ENCODE measurements around the gene LRIF1.
"Not testable (repeated sequence)": the region's sequence is repeated elsewhere in the genome, so short reads cannot be mapped to it uniquely, and the experiment has no call there.

Gene LRIF1, protein sequence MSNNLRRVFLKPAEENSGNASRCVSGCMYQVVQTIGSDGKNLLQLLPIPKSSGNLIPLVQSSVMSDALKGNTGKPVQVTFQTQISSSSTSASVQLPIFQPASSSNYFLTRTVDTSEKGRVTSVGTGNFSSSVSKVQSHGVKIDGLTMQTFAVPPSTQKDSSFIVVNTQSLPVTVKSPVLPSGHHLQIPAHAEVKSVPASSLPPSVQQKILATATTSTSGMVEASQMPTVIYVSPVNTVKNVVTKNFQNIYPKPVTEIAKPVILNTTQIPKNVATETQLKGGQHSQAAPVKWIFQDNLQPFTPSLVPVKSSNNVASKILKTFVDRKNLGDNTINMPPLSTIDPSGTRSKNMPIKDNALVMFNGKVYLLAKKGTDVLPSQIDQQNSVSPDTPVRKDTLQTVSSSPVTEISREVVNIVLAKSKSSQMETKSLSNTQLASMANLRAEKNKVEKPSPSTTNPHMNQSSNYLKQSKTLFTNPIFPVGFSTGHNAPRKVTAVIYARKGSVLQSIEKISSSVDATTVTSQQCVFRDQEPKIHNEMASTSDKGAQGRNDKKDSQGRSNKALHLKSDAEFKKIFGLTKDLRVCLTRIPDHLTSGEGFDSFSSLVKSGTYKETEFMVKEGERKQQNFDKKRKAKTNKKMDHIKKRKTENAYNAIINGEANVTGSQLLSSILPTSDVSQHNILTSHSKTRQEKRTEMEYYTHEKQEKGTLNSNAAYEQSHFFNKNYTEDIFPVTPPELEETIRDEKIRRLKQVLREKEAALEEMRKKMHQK

DNA sequence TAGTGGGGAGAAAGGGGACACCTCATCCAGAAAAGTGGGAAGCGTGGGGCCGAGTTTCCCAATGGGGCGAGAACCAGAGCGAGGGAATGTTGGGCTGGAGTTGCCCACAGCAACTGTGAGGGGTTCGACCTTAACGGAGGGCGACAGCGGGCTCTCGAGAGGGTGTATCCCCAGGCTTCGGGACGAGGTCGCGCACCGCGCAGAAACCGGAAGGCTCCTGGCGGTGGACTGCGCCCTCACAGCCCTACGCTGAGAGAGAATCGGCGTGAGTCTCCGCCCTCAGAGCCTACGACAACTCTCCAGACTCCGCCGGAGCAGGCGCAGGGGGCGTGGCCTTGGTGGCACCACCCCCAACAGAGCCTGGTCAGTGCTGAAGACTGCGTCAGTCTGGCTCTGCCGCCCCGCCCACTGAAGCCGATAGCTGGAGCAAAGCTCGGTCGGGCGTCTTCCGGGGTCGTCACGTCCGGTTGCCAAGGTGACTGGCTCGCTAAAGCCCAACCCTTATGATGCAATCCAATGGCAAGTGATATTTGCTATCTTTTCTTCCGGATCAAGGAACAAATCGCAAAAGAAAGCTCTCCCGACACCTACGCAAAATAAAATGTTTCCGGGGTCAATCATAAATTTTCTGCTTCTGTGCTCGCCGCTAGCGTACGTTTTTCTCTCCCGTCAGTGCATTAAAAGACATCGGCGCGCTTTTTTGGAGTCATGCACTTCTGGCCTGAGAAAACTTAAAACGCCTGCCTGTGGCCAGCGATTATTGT, at the start of gene LRIF1:
LRIF1 (minus strand) TSS at position 232 of the 764 bp plus-strand sequence. CDS start 234 bp downstream, outside the sequence.
- peak; percentile 100 for DNase-seq

DNA sequence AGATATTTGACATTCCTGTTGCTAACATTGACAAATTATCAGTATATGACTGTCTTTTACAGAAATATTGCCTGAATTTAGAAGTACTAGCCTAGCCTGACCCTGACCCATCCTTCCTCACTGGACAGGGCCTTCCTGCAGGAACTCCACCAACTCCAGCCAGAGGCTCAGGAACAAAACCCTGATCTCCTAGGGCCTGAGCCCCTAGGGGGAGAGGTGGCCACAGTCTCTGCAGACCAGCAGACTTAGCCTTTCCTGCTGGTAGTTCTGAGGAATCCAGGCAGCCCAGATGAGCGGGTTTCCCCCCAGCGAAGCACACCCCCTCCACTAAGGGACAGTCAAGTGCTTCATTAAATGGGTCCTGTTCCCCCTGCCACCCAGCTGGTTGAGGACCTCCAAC, 44.3 kb upstream of the LRIF1 start:
- DNase-seq, result no peak

DNA sequence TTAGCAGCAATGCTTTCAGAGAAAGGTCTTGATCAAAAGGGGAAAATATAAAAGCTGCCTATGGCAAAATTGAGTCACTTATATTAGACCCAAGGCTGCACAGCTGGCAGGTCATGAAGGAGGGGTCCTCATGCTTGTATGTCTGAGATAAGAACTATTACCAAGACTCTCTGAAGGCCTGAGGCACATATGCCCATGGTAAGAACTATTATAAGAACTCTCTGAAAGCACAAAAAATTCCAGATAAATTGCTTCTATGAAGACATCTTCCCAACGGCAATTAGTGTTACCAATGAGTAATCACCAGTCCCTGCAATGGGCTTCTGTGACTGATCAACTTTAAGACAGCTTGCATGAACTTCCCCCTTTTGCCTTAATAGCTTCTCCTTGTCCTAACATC, 42.8 kb upstream of the LRIF1 start:
- DNase-seq, result no peak

DNA sequence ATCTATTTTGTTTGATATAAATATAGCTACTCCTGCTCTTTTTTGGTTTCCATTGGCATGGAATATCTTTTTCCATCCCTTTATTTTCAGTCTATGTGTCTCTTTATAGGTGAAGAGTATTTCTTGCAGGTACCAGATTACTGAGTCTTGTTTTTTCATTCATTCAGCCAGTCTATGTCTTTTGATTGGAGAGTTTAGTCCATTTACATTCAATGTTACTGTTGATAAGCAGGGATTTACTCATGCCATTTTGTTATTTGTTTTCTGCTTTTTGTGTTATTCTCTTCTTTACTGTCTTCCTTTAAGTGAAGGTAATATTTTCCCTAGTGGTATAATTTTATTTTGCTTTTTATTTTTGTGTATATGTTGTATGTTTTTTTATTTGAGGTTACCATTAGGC, 35.9 kb upstream of the LRIF1 start:
- DNase-seq, result not testable (repeated sequence)

DNA sequence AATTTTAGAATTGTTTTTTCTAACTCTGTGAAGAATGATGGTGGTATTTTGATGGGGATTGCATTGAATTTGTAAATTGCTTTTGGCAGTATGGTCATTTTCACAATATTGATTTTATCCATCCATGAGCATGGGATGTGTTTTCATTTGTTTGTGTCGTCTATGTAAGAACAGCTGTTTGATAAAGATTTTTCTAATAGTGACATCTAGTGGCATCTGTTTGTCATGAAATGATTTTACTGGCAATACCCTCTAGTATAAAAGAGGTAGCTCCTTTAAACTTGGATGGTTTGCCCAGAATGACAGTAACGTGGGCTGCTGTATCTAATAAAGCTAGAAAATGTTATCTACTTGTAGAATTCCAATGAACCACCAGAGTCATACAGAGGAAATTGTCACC, 28.6 kb upstream of the LRIF1 start:
- peak; percentile 44 for DNase-seq

DNA sequence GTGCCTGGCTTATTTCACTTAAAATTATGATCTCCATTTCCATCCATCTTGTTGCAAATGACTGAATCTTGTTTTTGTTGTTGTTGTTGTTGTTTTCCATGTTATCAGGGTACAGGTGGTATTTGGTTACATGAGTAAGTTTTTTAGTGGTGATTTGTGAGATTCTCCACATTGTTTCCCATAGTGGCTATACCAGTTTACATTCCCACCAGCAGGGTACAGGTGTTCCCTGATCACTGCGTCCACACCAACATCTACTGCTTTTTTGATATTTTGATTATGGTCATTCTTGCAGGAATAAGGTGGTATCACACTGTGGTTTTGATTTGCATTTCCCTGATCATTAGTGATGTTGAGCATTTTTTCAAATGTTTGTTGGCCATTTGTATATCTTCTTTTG, 27.6 kb upstream of the LRIF1 start:
- DNase-seq, result not testable (repeated sequence)

DNA sequence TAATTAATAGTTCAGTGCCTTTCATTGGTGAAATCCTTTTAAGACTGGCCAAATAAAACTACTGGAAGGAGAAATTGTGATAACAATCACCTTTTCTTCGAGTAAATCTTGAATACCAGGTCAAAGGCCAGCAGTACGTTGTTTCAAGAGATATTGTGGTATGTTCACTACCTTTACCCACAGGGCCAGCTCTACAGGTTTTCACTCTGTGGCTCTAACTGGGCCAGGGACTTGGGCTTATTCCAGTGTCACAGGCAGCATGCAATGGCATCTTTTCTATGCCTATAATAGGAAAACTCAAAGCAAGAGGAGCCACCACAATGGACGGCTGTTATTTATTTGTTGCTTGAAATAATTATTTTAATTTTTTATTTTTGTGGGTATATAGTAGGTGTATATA, 26.8 kb upstream of the LRIF1 start:
- DNase-seq, result no peak

DNA sequence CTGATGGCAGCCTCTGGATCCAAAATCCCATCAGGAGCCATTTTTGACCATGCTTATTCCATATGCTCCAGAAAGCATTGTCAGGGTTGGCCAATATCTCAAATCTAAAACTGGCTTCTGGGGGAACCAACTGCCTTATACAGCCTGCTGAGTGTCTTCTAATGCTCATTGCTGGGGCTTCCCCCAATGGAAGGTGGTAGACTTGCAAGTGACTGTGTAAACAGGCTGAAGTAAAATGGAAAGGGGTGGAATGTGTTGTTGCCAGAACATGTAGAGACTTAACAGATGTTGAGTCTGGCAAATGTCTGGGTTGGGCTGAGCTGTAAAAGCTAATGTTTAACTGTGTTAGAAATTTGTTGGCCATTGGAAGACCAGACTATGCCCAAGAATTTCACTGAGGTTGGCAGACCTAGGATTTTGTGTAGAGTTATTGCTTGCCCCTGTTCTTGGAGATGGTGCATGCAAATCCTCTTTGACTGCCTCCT, 22.7 kb upstream of the LRIF1 start:
- no peak for DNase-seq

DNA sequence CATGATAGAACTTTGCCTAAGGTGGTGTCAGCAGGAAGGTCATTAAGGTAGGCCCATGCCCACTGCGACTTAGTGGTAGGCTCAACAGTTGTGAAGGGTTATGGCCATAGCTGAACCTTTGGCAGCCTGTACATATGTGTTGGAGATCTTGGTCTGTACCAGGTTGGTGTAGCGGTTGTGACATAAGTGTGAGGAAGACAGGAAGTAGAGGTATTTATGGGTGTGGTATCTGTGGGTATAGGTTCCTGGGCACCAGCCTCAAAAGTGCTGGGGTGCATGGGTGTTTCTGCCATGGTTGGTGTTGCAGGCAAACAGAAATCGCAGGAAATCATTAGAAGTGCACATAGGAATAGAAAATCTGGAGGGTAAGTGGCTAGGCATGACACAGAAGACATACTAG, 18.6 kb upstream of the LRIF1 start:
- DNase-seq, result peak; percentile 21

DNA sequence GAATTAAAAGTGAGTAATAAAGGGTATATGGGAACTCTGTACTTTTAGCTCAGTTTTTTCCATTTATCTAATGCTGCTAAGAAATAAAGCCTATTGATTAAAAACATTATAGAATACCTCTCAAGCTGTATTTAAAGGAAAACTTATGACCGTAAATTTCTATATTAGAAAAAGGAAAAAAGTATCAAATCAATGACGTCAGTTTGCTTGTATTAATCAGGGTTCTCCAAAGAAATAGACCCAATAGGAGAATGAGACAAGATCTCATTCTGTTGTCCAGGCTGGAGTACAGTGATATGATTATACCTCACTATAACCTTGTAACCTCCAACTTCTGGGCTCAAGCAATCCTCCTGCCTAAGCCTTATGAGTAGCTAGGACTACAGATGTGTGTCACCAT, 15.4 kb upstream of the LRIF1 start:
- no peak for DNase-seq

DNA sequence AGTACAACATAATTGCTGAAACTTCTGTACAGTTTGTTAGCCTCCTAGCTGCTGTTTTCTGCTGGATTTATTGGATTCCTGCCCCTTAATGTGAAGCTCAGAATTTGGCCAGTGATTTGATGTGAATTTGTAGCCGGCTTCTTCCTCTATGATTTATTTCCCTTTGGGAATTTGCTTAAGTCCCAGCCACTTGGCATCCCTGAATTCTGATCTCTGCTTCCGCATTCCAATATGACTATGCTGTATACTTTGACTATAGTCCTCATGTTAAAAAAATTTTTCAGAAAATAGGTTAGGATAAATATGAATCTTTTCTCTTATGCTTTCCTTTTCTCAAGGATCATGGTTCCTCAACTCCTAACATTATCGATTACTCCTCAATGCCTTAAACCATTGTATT, 12.4 kb upstream of the LRIF1 start:
- DNase-seq, result no peak

DNA sequence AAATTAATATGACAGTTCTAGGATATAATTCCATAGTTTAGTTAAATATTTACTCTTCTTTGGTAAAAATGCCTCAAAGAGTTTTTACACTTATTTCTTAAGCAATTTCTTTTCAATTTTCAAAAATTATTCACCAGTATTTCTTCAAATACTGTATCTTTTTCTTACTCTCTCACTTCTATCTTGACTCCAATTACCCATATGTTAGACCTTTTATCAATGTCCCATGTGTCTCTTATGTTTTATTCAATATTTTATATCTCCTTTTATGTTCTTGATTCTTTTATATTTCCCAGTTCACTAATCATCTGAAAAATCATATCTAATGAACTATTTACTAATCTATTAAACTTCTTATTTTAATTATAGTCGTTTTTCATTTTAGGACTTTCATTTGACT, 11.5 kb upstream of the LRIF1 start:
- DNase-seq, result no peak

DNA sequence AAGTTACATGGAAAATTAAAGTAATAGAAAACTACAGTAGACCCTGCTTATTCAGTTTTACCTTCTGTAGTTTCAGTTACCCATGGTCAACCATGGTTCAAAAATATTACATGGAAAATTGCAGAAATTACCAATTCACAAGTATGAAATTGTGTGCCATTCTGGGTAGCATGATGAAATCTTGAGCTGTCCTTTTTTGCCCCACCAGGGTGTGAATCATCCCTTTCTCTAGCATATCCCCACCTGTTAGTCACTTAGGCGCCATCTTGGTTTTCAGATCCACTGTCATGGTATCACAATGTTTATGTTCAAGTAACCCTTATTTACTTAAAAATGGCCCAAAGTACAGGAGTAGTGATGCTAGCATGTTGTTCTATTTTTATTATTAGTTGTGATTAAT, 3.5 kb upstream of the LRIF1 start:
- no peak for DNase-seq

DNA sequence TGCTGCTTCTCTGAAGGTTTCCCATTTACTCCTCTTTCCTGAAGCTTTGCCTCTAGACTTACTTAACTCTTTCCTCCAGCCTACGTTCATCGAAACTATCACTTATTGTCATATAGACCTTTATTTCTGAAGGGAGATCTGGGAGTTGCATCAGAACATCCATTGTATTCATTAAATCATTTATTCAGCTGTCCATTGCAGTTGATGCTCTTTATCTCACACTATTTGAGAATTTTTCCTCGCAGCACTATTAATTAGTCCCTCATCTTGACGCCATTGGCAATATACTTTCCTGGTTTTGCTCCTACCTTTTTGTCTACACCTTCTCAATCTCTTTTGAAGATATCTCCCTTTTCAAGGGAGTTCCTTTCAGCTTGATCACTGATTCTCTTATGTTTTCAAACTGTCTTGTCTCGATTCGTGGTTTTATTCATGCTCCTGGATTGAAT, 757 bp upstream of the LRIF1 start:
- DNase-seq, result no peak

DNA sequence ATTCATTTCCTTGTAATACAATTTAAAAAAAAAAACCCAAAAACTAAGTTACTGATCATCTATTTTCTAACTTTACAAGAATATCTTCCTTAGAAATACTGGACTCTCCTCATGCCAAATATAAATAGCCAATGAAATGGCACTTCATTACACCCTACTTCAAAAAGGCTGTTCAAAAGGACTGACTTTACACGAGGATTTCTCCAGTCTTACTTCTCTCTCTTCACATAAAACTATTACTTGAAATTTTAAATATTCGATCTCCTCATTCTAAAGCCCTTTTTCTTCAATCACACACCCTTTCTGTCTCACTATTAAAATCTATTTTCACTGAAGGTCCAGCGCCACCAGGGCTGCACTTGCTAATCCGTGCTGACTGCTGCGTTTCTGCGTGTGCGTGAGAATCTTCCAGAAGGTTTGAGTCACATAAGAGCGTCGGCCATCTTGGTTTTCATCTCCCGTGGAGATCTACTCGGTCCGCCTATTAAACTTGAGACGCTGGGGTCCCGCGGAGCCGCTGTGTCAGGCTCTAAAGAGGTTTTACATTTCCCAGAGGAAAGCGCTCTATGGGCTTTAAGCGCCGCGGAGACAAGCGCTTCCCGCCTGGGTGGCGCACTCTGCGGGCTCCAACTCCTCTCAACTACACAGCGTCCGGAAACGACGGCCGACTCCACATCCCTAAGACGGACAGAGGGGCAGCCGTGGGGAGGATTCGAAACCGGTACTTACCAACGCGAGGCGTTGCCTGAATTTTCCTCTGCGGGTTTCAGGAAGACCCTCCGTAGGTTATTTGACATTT, 631 bp downstream of the LRIF1 start:
- peak; percentile 66 for DNase-seq

DNA sequence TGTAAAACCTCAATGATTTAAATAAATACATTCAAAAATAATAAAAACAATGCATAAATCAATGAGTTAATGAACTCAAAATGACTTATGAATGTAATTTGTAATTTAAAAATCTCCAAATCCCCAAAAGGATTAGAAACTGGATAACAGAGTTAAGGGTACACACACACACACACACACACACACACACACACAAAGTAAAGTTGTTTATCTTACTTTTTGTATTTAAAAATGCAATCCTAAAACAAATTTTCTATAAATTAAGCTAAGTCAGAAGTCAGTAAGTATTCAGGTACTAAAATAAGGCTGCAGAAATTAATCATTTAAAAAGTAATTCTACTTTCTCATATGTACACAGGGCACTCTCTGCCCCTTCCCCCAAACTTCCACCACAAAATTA, 1.8 kb downstream of the LRIF1 start:
- no peak for DNase-seq

DNA sequence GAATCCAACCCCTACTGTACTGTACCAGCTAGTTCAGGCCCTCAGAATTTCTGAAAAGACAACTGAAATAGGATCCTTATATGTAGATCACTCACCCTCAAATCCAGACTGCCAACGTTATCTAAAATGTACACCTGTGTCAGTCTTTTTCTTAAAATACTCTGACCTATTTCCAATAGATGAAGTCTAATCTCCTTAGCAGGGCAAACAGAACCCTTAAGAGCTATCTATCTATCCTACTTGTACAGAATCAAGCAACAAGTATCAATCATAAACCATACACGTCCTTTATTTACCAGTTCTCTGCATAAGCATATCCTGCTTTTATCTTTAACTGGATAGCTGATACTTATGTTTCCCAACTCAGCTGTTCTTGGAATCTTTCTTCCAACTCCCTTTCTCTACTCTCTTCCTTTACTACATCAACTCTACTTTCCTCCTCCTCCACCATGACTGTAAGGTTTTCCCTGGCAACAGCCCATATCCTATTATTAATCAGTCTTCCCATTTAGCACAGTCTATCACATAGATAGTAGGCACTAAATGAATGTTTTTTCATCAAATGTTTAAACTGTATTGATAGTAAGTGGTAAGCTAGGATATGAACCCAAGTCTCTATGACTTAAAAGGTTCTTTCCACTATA, 2.8 kb downstream of the LRIF1 start:
- no peak for DNase-seq

DNA sequence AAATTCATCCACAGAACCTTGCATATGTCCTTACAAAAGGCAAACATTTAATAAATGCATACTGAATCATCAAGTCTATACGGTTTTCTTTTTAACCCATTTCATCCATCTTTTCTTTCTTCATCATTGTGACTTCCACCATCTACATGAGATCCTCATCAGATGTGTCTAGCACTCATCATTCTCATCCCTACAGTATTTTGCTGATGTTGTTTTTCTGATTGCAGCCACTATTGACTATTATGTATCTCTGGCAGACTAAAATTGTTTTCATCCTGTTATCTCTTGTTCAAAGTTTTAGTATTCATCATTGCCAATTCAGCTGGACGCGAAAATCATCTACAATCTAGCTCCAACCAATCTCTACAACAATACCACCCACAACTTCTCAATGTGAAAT, 5.9 kb downstream of the LRIF1 start:
- no peak for DNase-seq

DNA sequence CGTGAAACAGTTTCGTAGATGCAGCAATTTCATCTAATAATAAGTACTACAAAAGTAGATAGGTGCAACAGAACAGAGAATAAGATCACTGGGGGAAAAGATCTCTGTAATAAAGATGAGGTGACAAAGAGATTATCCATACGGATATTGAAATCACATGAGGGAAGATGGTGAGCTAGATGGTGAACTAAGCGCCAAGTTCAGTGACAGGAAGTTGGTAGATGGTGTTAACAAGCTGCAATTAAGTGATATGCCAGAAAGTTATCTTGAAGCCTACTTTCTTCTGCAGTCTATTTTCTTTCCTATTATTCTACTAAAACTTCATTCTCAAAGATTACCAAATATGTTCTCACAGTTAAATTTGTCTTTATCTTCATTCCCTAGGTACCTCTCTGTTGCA, 7.1 kb downstream of the LRIF1 start:
- no peak for DNase-seq

DNA sequence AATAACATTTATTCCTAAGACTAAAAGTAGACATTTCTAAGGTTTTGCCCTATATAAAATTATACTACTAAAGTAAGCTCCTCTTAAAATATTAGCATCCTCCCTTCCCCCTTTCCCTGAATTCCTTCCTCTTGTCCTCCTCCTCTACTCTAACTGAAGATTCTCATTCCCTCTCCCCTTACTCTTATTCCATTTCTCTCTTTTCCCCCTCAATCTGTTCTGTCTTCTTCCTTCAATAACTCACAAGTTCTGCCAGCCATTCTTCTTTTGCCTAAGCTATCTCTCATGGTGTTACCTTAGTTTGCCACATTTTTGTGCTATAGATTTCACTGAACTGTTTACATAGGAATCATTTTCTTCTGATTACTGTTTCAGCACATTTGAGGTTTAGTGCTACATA, 10.7 kb downstream of the LRIF1 start:
- no peak for DNase-seq

DNA sequence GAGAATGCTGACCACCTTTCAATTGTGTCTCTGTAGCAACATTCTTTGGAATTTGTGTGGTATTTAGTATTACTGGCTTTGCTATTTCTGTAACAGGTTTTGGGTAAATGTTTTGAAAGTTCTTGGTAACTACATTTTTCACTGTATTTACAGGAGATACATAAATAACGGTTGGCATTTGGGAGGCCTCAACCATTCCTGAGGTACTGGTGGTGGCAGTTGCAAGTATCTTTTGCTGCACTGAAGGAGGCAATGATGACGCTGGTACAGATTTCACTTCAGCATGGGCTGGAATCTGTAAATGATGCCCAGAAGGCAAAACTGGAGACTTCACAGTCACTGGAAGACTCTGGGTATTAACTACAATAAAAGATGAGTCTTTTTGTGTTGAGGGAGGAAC, 11.7 kb downstream of the LRIF1 start:
- DNase-seq, result no peak

DNA sequence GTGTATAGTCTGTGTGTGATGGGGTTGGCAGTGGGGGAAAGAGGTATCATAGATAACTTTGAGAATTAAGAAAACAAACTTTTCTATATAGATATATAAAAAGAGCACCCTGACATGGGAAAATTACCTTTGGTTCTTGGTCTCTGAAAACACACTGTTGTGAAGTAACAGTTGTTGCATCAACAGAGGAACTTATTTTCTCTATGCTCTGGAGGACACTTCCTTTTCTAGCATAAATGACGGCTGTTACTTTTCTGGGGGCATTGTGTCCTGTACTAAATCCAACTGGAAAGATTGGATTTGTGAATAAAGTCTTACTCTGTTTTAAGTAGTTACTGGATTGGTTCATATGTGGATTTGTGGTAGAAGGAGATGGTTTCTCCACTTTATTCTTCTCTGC, 12.6 kb downstream of the LRIF1 start:
- DNase-seq, result no peak
